OCI-M2 (cell line): ENCODE measurements around the gene KRTAP5-5.
"Not testable (repeated sequence)": the region's sequence is repeated elsewhere in the genome, so short reads cannot be mapped to it uniquely, and the experiment has no call there.

Experiments used
- DNase-seq: peaks from one replicate; lab custom pipeline; 2025; ENCODE audit not compliant: unreplicated experiment; lab: John Stamatoyannopoulos, UW

The KRTAP5-5 gene, protein sequence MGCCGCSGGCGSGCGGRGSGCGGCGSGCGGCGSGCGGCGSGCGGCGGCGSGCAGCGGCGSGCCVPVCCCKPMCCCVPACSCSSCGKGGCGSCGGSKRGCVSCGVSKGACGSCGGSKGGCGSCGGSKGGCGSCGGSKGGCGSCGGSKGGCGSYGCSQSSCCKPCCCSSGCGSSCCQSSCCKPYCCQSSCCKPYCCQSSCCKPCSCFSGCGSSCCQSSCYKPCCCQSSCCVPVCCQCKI

GRCh38 chr11:1629326-1630185 lies at the start of gene KRTAP5-5:
TSS of gene KRTAP5-5 (plus strand) at chr11:1629775. CDS start at chr11:1629841, 66 bp downstream.
- no peak for DNase-seq

- no peak for DNase-seq
Observed at GRCh38 chr11:1581976-1582375, 47.6 kb upstream of the KRTAP5-5 start.

DNA sequence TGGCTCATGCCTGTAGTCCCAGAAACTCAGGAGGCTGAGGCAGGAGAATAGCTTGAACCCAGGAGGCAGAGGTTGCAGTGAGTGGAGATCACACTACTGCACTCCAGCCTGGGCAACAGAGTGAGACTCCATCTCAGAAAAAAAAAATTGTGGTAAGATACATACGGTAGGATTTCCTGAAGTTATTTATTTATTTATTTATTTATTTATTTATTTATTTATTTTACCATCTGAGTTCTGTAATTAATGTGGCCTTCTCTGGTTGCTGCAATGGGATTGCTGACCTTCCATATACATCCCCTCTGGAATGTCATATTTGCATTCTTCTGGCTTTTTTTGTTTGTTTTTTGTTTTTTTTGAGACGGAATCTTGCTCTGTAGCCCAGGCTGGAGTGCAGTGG lies 46.7 kb upstream of the KRTAP5-5 start:
- not testable (repeated sequence) for DNase-seq

DNA sequence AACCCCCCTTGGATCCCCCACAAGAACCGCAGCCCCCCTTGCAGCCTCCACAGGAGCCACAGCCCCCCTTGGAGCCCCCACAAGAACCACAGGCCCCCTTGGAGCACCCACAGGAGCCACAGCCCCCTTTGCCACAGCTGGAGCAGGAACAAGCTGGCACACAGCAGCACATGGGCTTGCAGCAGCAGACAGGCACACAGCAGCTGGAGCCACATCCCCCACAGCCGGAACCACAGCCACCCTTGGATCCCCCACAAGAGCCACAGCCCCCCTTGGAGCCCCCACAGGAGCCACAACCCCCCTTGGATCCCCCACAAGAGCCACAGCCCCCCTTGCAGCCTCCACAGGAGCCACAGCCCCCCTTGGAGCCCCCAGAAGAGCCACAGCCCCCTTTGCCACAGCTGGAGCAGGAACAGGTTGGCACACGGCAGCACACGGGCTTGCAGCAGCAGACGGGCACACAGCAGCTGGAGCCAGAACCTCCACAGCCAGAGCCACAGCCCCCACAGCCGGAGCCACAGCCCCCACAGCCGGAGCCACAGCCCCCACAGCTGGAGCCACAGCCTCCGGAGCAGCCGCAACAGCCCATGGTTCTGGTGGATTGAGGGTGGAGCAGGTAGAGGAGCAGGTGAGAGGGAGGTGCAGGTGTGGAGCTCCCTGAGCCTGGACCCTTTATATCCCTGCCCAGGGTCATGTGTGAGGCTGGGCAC lies 44.8 kb upstream of the KRTAP5-5 start, which contains the start of gene KRTAP5-1:
Gene KRTAP5-1 (minus strand): TSS at position 623 of the 710 bp plus-strand sequence. CDS start 34 bp downstream, at position 589.
- not testable (repeated sequence) for DNase-seq

DNA sequence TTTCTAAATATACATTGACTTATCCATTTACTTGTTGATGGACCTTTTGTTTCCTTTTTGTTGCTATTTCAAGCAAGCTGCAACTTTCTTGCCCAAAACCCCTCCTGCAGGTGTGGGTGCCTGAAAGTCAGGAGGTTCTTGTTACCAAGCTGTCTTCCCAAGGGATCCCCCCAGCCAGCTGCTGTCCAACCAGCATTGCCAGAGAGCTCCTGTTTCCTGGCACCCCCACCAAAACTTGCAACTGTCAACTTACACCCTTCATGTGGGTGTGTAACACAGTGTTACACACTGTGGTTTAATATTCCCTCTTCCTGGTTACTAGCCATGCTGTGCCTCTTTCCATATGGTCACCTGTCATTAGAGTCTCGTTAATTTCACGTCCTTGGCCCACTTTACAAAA lies 42.9 kb upstream of the KRTAP5-5 start:
- DNase-seq = no peak

DNA sequence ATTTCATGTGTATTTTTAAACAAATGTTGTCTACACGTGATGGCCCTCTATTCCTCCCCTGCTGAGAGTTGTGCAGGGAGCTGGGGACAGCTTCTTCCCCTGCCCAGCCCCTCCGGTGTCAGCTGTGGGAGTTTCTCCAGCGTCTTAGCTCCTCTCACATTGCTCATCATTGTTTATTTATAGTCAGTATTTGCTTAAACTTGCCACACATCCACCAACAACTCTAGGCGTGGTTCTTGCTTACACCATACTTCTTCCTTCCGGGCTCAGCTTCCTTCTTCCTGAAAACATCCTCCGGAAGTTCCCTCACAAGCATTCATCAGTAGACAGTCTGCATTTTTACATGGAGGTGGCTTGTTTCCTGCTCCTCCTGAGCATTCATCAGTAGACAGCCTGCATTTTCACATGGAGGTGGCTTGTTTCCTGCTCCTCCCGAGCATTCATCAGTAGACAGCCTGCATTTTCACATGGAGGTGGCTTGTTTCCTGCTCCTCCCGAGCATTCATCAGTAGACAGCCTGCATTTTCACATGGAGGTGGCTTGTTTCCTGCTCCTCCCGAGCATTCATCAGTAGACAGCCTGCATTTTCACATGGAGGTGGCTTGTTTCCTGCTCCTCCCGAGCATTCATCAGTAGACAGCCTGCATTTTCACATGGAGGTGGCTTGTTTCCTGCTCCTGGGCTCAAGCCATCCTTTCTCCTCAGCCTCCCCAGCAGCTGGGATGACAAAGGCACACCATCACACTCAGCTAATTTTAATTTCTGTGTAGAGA lies 40.2 kb upstream of the KRTAP5-5 start:
- not testable (repeated sequence) for DNase-seq

DNA sequence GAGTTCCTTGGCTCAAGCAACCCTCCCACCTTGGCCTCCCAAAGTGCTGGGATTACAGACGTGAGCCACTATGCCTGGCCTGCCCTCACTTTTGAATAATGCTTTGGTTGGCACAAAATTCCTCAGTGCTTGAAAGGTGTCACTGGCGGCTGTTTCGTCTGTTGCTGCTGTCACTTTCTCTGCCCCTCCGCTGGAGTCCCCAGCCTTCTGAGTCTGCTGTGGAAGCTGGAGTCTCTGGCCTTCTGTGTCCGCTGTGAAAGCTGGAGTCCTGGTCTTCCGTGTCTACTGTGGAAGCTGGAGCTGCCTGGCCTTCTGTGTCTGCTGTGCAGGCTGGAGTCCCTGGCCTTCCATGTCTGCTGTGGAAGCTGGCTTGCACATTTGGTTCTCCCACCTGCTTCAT lies 39.6 kb upstream of the KRTAP5-5 start:
- DNase-seq = no peak

GRCh38 chr11:1592628-1593027 lies 36.9 kb upstream of the KRTAP5-5 start:
- no peak for DNase-seq

- not testable (repeated sequence) for DNase-seq
Observed at GRCh38 chr11:1595994-1596575, 33.5 kb upstream of the KRTAP5-5 start.

GRCh38 chr11:1596576-1597121 lies 32.9 kb upstream of the KRTAP5-5 start:
- not testable (repeated sequence) for DNase-seq

- no peak for DNase-seq
Observed at GRCh38 chr11:1597331-1597993, 32.1 kb upstream of the KRTAP5-5 start.

DNA sequence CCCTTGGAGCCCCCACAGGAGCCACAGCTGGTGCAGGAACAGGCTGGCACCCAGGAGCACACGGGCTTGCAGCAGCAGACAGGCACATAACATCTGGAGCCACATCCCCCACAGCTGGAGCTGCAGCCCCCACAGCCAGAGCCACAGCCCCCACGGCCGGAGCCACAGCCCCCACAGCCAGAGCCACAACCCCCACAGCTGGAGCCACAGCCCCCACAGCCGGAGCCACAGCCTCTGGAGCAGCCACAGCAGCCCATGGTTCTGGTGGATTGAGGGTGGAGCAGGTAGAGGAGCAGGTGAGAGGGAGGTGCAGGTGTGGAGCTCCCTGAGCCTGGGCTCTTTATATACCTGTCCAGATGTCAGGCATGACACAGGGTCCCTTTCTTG lies 31.6 kb upstream of the KRTAP5-5 start, which contains the start of gene KRTAP5-2:
Gene KRTAP5-2 (minus strand): TSS at position 301 of the 387 bp plus-strand sequence. CDS start 44 bp downstream, at position 257.
- no peak for DNase-seq

DNA sequence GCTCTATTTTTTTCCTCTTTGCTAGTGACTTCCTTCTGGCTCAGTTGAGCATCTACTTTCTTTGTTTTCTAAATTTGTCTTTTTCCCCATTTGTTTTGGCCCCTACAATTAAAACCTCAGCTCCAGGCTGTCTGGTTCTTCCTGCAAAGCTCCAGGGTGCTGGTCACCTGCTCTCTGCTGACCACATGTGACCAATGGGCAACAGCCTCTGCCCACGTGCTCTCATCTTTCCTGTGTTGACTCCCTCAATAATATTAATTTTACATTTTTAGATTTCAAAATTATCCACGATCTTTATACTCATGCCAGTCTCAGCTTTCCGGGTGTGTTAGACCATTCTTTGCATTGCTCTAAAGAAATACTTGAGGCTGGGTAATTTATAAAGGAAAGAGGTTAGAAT lies 31.2 kb upstream of the KRTAP5-5 start:
- not testable (repeated sequence) for DNase-seq

- no peak for DNase-seq
Observed at GRCh38 chr11:1598816-1599215, 30.8 kb upstream of the KRTAP5-5 start.

GRCh38 chr11:1600626-1601025 lies 28.9 kb upstream of the KRTAP5-5 start:
- no peak for DNase-seq

DNA sequence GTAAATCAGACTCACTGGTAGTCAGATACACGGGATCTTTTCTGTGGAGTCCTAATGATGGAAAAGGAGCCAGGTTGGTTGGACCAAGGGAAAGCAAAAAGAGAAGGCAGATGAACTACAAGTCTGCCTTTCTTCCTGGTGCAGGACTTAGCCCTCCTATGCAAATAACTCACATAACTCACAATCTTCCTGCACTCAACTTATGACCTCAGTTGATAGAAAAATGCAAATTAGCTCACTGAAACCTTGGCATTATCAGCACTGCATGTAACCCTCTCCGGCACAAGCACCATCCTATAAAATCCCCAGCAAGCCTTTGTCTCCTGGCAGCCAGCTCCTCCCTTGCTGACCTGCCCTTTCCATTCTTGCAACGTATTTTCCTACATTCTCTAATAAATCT lies 27.9 kb upstream of the KRTAP5-5 start:
- DNase-seq = not testable (repeated sequence)

DNA sequence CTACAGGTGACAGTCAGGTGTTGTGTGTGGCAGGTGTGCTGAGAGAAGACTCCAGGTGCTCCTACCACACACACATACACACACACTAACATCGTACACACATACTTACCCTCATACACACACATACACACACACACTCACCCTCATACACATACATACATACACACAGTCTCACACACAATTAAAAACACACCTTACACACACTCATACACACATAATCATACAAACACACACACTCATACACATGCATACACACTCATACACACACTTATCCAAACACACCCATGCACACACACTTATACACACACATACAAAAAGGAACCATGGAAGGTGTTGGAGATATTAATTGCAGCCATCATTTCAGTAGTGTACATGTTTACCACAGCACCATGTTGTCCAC lies 25.9 kb upstream of the KRTAP5-5 start:
- DNase-seq = no peak

DNA sequence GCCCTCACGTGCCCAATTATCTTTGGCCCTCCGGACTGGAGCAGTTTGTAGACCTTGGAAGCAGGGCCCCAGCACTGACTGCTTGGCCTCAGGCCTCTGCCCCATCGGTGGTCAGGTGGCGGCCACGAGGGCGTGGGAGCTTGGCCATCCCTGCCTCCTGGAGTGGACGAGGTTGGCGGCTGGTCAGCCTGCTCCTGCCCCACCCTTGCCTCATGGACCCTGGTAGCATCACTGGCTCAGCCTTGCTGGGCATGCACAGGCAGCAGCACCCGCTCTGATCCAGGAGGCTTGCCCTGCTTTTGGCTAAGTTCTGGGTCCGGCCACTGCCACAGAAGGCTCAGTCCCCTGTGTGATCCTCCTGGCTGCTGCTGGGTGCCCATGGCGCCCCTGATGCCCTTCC lies 25.4 kb upstream of the KRTAP5-5 start:
- no peak for DNase-seq

DNA sequence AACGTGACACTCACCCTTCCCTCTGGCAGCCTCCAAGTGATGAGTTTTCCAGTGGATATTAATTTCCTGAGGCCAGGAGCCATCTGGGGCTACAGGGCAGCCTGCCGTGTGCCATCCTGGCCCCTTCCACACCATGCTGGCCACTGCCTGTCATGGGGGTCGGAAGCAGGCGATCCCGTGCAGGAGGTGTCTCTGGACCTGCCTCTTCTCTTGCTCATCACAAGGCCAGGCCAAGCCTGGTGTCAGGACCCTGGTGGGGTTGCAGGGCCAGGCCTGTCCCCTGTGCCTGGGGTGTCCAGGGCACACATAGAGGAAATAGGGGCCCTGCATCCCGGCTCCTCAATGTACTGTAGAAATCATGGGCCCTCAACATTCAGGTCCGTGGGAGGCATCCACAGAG lies 24.9 kb upstream of the KRTAP5-5 start:
- DNase-seq = no peak
